ENCODE measurements around the gene KRTAP19-3. TPM values are rescaled to one million over a fixed set of nuclear protein-coding genes. Genes with fewer than 3 reads are reported as not detected.

The KRTAP19-3 gene
- polyA plus RNA-seq, 3 donors = not detected

GRCh38 chr21:30444204-30444603 lies 47.6 kb downstream of the KRTAP19-3 start:
- Histone ChIP-seq H4K20me1 (ENCODE audit: insufficient read depth, low read length) (no peaks in the 10 kb centered on the region), H3K27ac (ENCODE audit: low read depth in 1 of 2, low read length in 2 of 2) (no peak overlapping the region), H3K9me3 (replicated peaks in 1 of 2; ENCODE audit: control insufficient read depth in 1 of 2, insufficient read depth in 1 of 2, low read length in 2 of 2) (no peaks in the 10 kb centered on the region), H3K9ac (ENCODE audit: insufficient read depth, low read length, poor library complexity, severe bottlenecking) (no peak overlapping the region), H3K36me3 (replicated peaks in 1 of 2; ENCODE audit: control insufficient read depth in 1 of 2, insufficient read depth in 2 of 2, low read length in 2 of 2) (no peaks in the 10 kb centered on the region), H3K4me2 (replicated peaks; ENCODE audit: extremely low read depth, low read length, poor library complexity, severe bottlenecking) (no peak overlapping the region), H3K79me2 (ENCODE audit: insufficient read depth, low read length) (no peaks in the 10 kb centered on the region), H3K4me3 (replicated peaks in 1 of 3; ENCODE audit: low read depth in 2 of 3, low read length in 3 of 3) (no peak overlapping the region), H3K4me1 (ENCODE audit: control insufficient read depth in 1 of 2, insufficient read depth in 2 of 2, low read length in 2 of 2) (no peaks in the 10 kb centered on the region), H3K27me3 (ENCODE audit: control insufficient read depth in 2 of 2, insufficient read depth in 2 of 2, low read length in 2 of 2) (no peaks in the 10 kb centered on the region), H2AFZ (ENCODE audit: insufficient read depth, low read depth, low read length, poor library complexity, severe bottlenecking) (no peak overlapping the region)
- Mint-ChIP-seq H3K27ac (no peak overlapping the region), H3K4me1 (no peaks in the 10 kb centered on the region), H3K36me3 (no peaks in the 10 kb centered on the region), H3K4me3 (peak overlapping the region in 1 of 2 donors; percentile 8), H3K27me3 (ENCODE audit: low read depth in 3 of 3) (no peaks in the 10 kb centered on the region), H3K9me3 (peaks cover 0 to 8% (median 1%) of the 10 kb centered on the region in 7 donors)
- WGBS (ENCODE audit: insufficient coverage) = 75% methylated on average over 1 of the region's 1 CpG
- no peak for DNase-seq
- TF ChIP-seq CTCF (IDR thresholded peaks at IDR 0.05) = no peak
- intact Hi-C loops (cut with micrococcal nuclease) = no loop called here

- no peak overlapping the region for H3K4me2 ChIP-seq (replicated peaks; ENCODE audit: extremely low read depth, low read length, poor library complexity, severe bottlenecking)
- H3K4me1 ChIP-seq (ENCODE audit: control insufficient read depth in 1 of 2, insufficient read depth in 2 of 2, low read length in 2 of 2) = no peaks in the 10 kb centered on the region
- DNase-seq = no peak
- Mint-ChIP-seq H3K36me3 (no peaks in the 10 kb centered on the region), H3K9me3 (peaks cover 0 to 8% (median 1%) of the 10 kb centered on the region in 7 donors), H3K27me3 (ENCODE audit: low read depth in 3 of 3) (no peaks in the 10 kb centered on the region), H3K4me1 (no peaks in the 10 kb centered on the region), H3K27ac (no peak overlapping the region), H3K4me3 (no peak overlapping the region)
- no peaks in the 10 kb centered on the region for H3K9me3 ChIP-seq (replicated peaks in 1 of 2; ENCODE audit: control insufficient read depth in 1 of 2, insufficient read depth in 1 of 2, low read length in 2 of 2)
- H3K9ac ChIP-seq (ENCODE audit: insufficient read depth, low read length, poor library complexity, severe bottlenecking) = no peak overlapping the region
- H4K20me1 ChIP-seq (ENCODE audit: insufficient read depth, low read length) = no peaks in the 10 kb centered on the region
- intact Hi-C loops (cut with micrococcal nuclease) = no loop called here
- H3K27me3 ChIP-seq (ENCODE audit: control insufficient read depth in 2 of 2, insufficient read depth in 2 of 2, low read length in 2 of 2) = no peaks in the 10 kb centered on the region
- H3K27ac ChIP-seq (ENCODE audit: low read depth in 1 of 2, low read length in 2 of 2) = no peak overlapping the region
- H3K79me2 ChIP-seq (ENCODE audit: insufficient read depth, low read length) = no peaks in the 10 kb centered on the region
- no peak for TF ChIP-seq CTCF (IDR thresholded peaks at IDR 0.05)
- H3K36me3 ChIP-seq (replicated peaks in 1 of 2; ENCODE audit: control insufficient read depth in 1 of 2, insufficient read depth in 2 of 2, low read length in 2 of 2) = no peaks in the 10 kb centered on the region
- H3K4me3 ChIP-seq (replicated peaks in 1 of 3; ENCODE audit: low read depth in 2 of 3, low read length in 3 of 3) = no peak overlapping the region
- no peak overlapping the region for H2AFZ ChIP-seq (ENCODE audit: insufficient read depth, low read depth, low read length, poor library complexity, severe bottlenecking)
These were observed 48.6 kb downstream of the KRTAP19-3 start for GRCh38 chr21:30443226-30443625.

Small RNA genes within 50 kb of the gene (small RNA-seq; reads per million reads assigned to genes)
- gene AP000567.1 (ENCODE audit: insufficient read length, low read depth) (not detected), gene KRTAP19-10P (ENCODE audit: insufficient read length, low read depth) (not detected), gene KRTAP19-11P (ENCODE audit: insufficient read length, low read depth) (not detected), gene KRTAP19-9P (ENCODE audit: insufficient read length, low read depth) (not detected)

Other genes starting within 250 kb of the KRTAP19-3 start
- gene KRTAP24-1, start 209.1 kb downstream of the KRTAP19-3 start, polyA plus RNA-seq = not detected
- gene KRTAP25-1, start 202.5 kb downstream of the KRTAP19-3 start, polyA plus RNA-seq = not detected
- gene KRTAP26-1, start 171.7 kb downstream of the KRTAP19-3 start, polyA plus RNA-seq = not detected
- gene KRTAP27-1, start 154.3 kb downstream of the KRTAP19-3 start, polyA plus RNA-seq = not detected
- gene KRTAP23-1, start 143.4 kb downstream of the KRTAP19-3 start, polyA plus RNA-seq = not detected
- not detected for gene KRTAP13-2, start 119.7 kb downstream of the KRTAP19-3 start, polyA plus RNA-seq
- gene KRTAP13-1, start 96.0 kb downstream of the KRTAP19-3 start, polyA plus RNA-seq = not detected
- gene KRTAP13-3, start 66.1 kb downstream of the KRTAP19-3 start, polyA plus RNA-seq = not detected
- gene KRTAP13-4, start 61.8 kb downstream of the KRTAP19-3 start, polyA plus RNA-seq = not detected
- gene KRTAP15-1, start 51.7 kb downstream of the KRTAP19-3 start, polyA plus RNA-seq = not detected
- not detected for gene KRTAP19-1, start 11.6 kb downstream of the KRTAP19-3 start, polyA plus RNA-seq
- not detected for gene KRTAP19-2, start 4.6 kb downstream of the KRTAP19-3 start, polyA plus RNA-seq
- gene KRTAP19-4, start 5.2 kb upstream of the KRTAP19-3 start, polyA plus RNA-seq = not detected
- gene KRTAP19-5, start 10.1 kb upstream of the KRTAP19-3 start, polyA plus RNA-seq = not detected
- gene KRTAP19-6, start 49.9 kb upstream of the KRTAP19-3 start, polyA plus RNA-seq = not detected
- gene KRTAP19-7, start 69.3 kb upstream of the KRTAP19-3 start, polyA plus RNA-seq = not detected
- gene KRTAP22-2, start 98.4 kb upstream of the KRTAP19-3 start, polyA plus RNA-seq = not detected
- gene KRTAP6-3, start 100.4 kb upstream of the KRTAP19-3 start, polyA plus RNA-seq = not detected
- not detected for gene KRTAP6-2, start 106.9 kb upstream of the KRTAP19-3 start, polyA plus RNA-seq
- not detected for gene KRTAP22-1, start 109.1 kb upstream of the KRTAP19-3 start, polyA plus RNA-seq
- not detected for gene KRTAP6-1, start 121.9 kb upstream of the KRTAP19-3 start, polyA plus RNA-seq
- gene KRTAP20-1, start 124.4 kb upstream of the KRTAP19-3 start, polyA plus RNA-seq = not detected
- not detected for gene KRTAP20-4, start 128.6 kb upstream of the KRTAP19-3 start, polyA plus RNA-seq
- not detected for gene KRTAP20-2, start 143.2 kb upstream of the KRTAP19-3 start, polyA plus RNA-seq
- not detected for gene KRTAP20-3, start 150.9 kb upstream of the KRTAP19-3 start, polyA plus RNA-seq
- not detected for gene KRTAP21-3, start 226.8 kb upstream of the KRTAP19-3 start, polyA plus RNA-seq